Bronchial epithelial cell (primary cell): ENCODE data around the gene HEXIM2. TPM values are rescaled to one million over a fixed set of nuclear protein-coding genes. Genes with fewer than 3 reads are reported as not detected.
A peak's percentile ranks its signal among the peaks of the same experiment; 100 is the strongest.

Experiments used
- DNase-seq: peaks from one replicate; pipeline ENCODE4 v3.0.0-alpha.2; 2010; ENCODE audit warnings: low read depth
- FAIRE-seq: peaks from 2 replicates; lab custom pipeline; 2011; peaks lifted over from hg19 to GRCh38; lab: Jason Lieb, UNC
- H3K27me3 ChIP-seq: 2 replicates; pipeline ENCODE4 v1.5.1; 2011; ENCODE audit warnings: low read length; ENCODE audit not compliant: control insufficient read depth, insufficient read depth
- H3K36me3 ChIP-seq: 2 replicates; pipeline ENCODE4 v1.5.1; 2011; ENCODE audit warnings: low read length; ENCODE audit not compliant: control insufficient read depth, insufficient read depth
- H3K4me3 ChIP-seq: 2 replicates; pipeline ENCODE4 v1.5.1; 2011; ENCODE audit warnings: mild to moderate bottlenecking, low read depth, low read length, control low read depth
- total RNA-seq: library from RNA; depleted of rRNA; stranded (reverse); fragments of >200 nt; gene quantifications from 2 replicates; pipeline ENCODE4 v1.2.1, GENCODE V29; 2014
- TF ChIP-seq, protein P1 (sequence below): IDR thresholded peaks from 2 replicates; pipeline ENCODE4 v1.5.1; 2011; ENCODE audit warnings: mild to moderate bottlenecking, moderate library complexity, low read length, control low read depth, inconsistent platforms; ENCODE audit not compliant: insufficient read depth, severe bottlenecking

Gene HEXIM2
- total RNA-seq, 1 donor from 2014 or later: 4.7 TPM

DNA sequence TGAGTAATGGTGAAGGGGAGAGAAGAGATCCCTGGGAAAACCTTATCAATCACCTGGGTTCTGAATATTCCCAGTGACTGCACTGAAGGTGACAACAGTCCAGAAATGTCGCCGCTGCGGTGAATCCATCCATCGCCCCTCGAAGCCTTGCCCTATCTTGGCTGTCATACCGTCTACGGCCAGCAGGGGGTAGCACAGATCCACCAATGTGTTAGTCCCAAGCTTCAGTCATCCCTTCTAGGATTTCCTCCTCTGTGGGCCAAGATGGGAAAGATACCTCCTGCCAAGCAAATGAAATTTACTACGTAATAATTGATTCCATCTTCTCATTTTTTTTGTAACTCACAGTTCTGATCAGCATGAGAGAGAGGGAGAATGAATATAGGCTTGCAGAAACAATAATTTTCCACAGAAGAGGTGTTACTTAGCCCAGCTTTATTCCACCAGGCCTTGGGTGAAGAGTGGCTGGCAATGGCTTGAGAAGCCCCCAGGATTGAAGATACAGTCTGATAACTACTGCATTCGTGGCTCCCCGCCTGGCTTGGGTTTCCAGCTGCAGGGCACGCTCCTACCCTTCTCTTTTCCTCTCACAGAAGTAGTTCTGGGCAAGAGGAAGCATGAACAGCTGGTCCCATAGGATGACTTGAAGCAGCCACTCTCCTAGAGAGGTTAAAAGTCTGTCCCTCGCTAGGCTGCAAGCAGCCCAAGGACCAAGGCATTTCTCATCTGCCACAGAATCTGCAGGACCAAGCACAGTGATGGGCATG, 57.4 kb downstream of the HEXIM2 start:
- TF ChIP-seq, protein P1, sequence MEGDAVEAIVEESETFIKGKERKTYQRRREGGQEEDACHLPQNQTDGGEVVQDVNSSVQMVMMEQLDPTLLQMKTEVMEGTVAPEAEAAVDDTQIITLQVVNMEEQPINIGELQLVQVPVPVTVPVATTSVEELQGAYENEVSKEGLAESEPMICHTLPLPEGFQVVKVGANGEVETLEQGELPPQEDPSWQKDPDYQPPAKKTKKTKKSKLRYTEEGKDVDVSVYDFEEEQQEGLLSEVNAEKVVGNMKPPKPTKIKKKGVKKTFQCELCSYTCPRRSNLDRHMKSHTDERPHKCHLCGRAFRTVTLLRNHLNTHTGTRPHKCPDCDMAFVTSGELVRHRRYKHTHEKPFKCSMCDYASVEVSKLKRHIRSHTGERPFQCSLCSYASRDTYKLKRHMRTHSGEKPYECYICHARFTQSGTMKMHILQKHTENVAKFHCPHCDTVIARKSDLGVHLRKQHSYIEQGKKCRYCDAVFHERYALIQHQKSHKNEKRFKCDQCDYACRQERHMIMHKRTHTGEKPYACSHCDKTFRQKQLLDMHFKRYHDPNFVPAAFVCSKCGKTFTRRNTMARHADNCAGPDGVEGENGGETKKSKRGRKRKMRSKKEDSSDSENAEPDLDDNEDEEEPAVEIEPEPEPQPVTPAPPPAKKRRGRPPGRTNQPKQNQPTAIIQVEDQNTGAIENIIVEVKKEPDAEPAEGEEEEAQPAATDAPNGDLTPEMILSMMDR: peak; percentile 82
- Histone ChIP-seq H3K27me3 (peaks cover 1% of the 10 kb centered on the region), H3K36me3 (no peaks in the 10 kb centered on the region), H3K4me3 (no peak overlapping the region)
- peak; percentile 36 for FAIRE-seq
- peak; percentile 56 for DNase-seq

Other genes with a start within 250 kb of the HEXIM2 start
- not detected in 2 replicates for gene GFAP, start 246.4 kb upstream of the HEXIM2 start, total RNA-seq
- gene KIF18B, start 214.1 kb upstream of the HEXIM2 start, total RNA-seq: 0.13 TPM in 1 of 2 replicates, not detected in the other
- gene C1QL1, start 193.6 kb upstream of the HEXIM2 start, total RNA-seq: not detected in 2 replicates
- gene DCAKD, start 110.2 kb upstream of the HEXIM2 start, total RNA-seq: 18.2 and 25.9 TPM in 2 replicates
- 48.1 and 54.2 TPM in 2 replicates for gene NMT1, start 100.6 kb upstream of the HEXIM2 start, total RNA-seq
- 33.9 and 44.0 TPM in 2 replicates for gene PLCD3, start 29.4 kb upstream of the HEXIM2 start, total RNA-seq
- gene ACBD4, start 26.2 kb upstream of the HEXIM2 start, total RNA-seq: 6.1 and 8.7 TPM in 2 replicates
- gene HEXIM1, start 13.4 kb upstream of the HEXIM2 start, total RNA-seq: 7.1 and 12.5 TPM in 2 replicates
- gene FMNL1, start 60.0 kb downstream of the HEXIM2 start, total RNA-seq: 0.53 and 2.0 TPM in 2 replicates
- gene SPATA32, start 100.2 kb downstream of the HEXIM2 start, total RNA-seq: under 0.01 TPM in 1 of 2 replicates, not detected in the other
- gene MAP3K14, start 155.1 kb downstream of the HEXIM2 start, total RNA-seq: 0.77 and 0.79 TPM in 2 replicates